Bronchial smooth muscle cell (primary cell): Measurements from ENCODE around the gene DSC1. TPM values are rescaled to one million over a fixed set of nuclear protein-coding genes. Genes with fewer than 3 reads are reported as not detected.

Experiments used
- total RNA-seq: library from RNA; depleted of rRNA; stranded (reverse); fragments of >200 nt; gene quantifications from 2 replicates; pipeline ENCODE4 v1.2.1, GENCODE V29; 2014

Gene DSC1
- not detected in 2 replicates for total RNA-seq

DNA sequence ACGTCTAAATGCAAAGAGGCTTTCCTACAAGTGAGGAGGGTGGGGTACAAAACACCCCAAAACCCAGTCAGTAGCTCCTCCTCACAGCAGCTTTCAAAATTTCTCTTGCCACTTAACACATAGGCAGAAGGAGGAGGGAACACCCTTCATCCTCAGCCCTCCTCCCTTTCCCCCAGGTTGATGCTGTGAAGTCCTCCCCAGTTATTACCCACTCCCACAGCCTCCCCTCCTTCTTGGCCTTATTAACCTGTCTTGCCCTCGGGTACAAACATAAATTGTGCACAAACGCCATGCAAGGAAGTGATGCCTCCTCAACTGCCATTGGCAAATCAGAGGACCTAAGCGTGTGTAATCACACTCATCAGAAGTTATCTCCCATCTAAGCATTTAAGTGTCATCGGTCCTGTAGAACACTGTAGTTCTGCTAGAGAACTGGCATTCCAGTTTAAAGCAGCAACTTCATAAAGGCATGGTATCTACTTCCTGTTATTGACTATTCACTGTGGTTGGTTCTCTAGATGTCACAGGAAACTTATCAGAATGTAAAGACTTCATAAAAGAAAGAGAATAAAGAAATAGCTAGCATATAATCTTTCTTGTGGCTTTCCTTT, at the start of gene DSC1:
Gene DSC1 (minus strand): TSS at position 32 of the 611 bp plus-strand sequence. CDS start 262 bp downstream, outside the sequence.

DNA sequence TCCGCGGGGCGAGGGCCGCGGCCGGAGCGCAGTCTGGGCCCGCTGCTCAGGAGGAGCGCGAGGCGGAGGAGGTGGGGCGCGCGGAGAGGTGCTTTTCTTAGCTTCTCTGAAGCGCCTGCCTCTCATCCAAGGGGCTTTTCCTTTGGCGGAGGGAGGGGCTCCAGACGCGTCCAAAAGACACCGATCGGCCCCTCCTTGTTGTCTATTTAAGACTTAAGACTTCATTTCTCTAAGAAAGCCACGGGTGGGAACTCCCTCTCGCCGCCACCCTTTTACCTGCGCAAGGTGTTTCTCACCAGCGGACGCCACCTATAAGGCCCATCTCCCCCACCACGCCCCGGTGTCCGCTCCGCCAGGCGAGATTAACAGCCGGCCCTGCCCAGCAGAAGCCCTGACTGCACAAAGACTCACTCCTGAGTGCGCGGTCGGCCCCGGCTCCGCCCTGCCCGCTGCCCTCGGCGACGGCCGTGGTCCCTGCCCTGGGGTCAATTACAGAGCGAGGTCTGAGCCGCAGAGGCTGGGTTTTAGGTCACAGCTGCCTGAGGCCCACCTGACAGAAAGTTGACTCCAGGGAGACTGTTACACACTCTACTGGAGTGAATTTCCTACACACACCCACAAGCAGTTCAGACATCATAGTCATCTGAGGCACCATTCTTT, 60.5 kb downstream of the DSC1 start, which contains the start of gene DSC2:
Gene DSC2 (minus strand): TSS at position 397 of the 660 bp plus-strand sequence. CDS start 450 bp downstream, outside the sequence.

Other genes starting within 250 kb of the DSC1 start
- gene DSC3, start 120.1 kb downstream of the DSC1 start, total RNA-seq = under 0.01 and 0.09 TPM in 2 replicates
- gene DSC2, start 60.4 kb downstream of the DSC1 start, total RNA-seq = under 0.01 and 0.09 TPM in 2 replicates
- gene DSG1, start 155.3 kb upstream of the DSC1 start, total RNA-seq = not detected in 2 replicates
- not detected in 2 replicates for gene DSG4, start 213.9 kb upstream of the DSC1 start, total RNA-seq